Neutrophil (primary cell): Measurements from ENCODE around the gene TMEM125.

Experiments used
- H3K27ac ChIP-seq: fragments of 200-600 bp; sonication (generic); 2 replicates; pipeline ENCODE4 v1.5.1; 2016; ENCODE audit warnings: mild to moderate bottlenecking, moderate library complexity
- H3K27me3 ChIP-seq: fragments of 200-600 bp; sonication (generic); 2 replicates; pipeline ENCODE4 v1.6.0; 2016; ENCODE audit warnings: mild to moderate bottlenecking
- H3K36me3 ChIP-seq: fragments of 200-600 bp; sonication (generic); 2 replicates; pipeline ENCODE4 v1.5.1; 2017
- H3K4me1 ChIP-seq, 2 experiments: fragments of 200-600 bp in 1 of 2; sonication (generic) in 1 of 2; 1 replicate in 1 of 2; 2 replicates in 1 of 2; pipeline versions ENCODE4 v1.5.1 to v1.6.1; 2013 to 2016; ENCODE audit warnings: low read depth in 1 of 2, low read length in 1 of 2, mild to moderate bottlenecking in 1 of 2, moderate library complexity in 1 of 2; ENCODE audit not compliant: control insufficient read depth in 1 of 2, insufficient read depth in 1 of 2
- H3K4me3 ChIP-seq, 2 experiments: fragments of 200-600 bp in 1 of 2; sonication (generic) in 1 of 2; 1 replicate in 1 of 2; 2 replicates in 1 of 2; pipeline ENCODE4 v1.5.1; 2013 to 2016; ENCODE audit warnings: low read depth in 1 of 2, low read length in 1 of 2, mild to moderate bottlenecking in 1 of 2, moderate library complexity in 1 of 2
- H3K9me3 ChIP-seq: fragments of 200-600 bp; sonication (generic); 2 replicates; pipeline ENCODE4 v1.5.1; 2016
- CTCF ChIP-seq: fragments of 200-600 bp; sonication (generic); IDR thresholded peaks from 2 replicates; pipeline ENCODE4 v1.5.1; 2016; ENCODE audit warnings: antibody characterized with exemption

The TMEM125 gene

GRCh38 chr1:43303471-43304313 lies 33.9 kb downstream of the TMEM125 start:
- H3K27me3 ChIP-seq = no peaks in the 10 kb centered on the region
- no peak overlapping the region for H3K4me3 ChIP-seq
- no peak for TF ChIP-seq CTCF
- no peaks in the 10 kb centered on the region for H3K9me3 ChIP-seq
- H3K36me3 ChIP-seq = no peaks in the 10 kb centered on the region
- no peak overlapping the region for H3K27ac ChIP-seq
- H3K4me1 ChIP-seq = no peaks in the 10 kb centered on the region

GRCh38 chr1:43304314-43304681 lies 34.5 kb downstream of the TMEM125 start:
- Histone ChIP-seq H3K4me1 (no peaks in the 10 kb centered on the region), H3K4me3 (no peak overlapping the region), H3K9me3 (no peaks in the 10 kb centered on the region), H3K27ac (no peak overlapping the region), H3K36me3 (no peaks in the 10 kb centered on the region), H3K27me3 (no peaks in the 10 kb centered on the region)
- no peak for TF ChIP-seq CTCF

DNA sequence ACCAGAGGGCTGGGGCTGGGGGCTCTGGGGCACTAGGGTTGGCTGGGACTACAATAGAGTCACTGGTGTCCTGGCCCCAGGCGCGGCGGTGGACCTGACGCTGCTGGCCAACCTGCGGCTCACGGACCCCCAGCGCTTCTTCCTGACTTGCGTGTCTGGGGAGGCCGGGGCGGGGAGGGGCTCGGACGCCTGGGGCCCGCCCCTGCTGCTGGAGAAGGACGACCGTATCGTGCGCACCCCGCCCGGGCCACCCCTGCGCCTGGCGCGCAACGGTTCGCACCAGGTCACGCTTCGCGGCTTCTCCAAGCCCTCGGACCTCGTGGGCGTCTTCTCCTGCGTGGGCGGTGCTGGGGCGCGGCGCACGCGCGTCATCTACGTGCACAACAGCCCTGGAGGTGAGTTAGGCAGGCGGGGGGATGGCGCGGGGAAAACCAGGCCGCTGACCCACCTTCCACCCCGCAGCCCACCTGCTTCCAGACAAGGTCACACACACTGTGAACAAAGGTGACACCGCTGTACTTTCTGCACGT lies 35.1 kb downstream of the TMEM125 start:
- Histone ChIP-seq H3K36me3 (no peaks in the 10 kb centered on the region), H3K27me3 (no peaks in the 10 kb centered on the region), H3K9me3 (no peaks in the 10 kb centered on the region), H3K27ac (no peak overlapping the region), H3K4me1 (no peaks in the 10 kb centered on the region), H3K4me3 (no peak overlapping the region)
- TF ChIP-seq CTCF = no peak

- Histone ChIP-seq H3K4me3 (no peak overlapping the region), H3K27me3 (no peaks in the 10 kb centered on the region)
- no peak for TF ChIP-seq CTCF
These were observed 35.7 kb downstream of the TMEM125 start for GRCh38 chr1:43305461-43305860.

GRCh38 chr1:43305926-43306687 lies 36.3 kb downstream of the TMEM125 start:
- TF ChIP-seq CTCF = no peak
- Histone ChIP-seq H3K36me3 (no peaks in the 10 kb centered on the region), H3K27ac (no peak overlapping the region), H3K4me3 (no peak overlapping the region), H3K27me3 (no peaks in the 10 kb centered on the region), H3K9me3 (no peaks in the 10 kb centered on the region), H3K4me1 (no peaks in the 10 kb centered on the region)

More at GRCh38 chr1:43305461-43305860, 35.7 kb downstream of the TMEM125 start:
- Histone ChIP-seq H3K36me3 (no peaks in the 10 kb centered on the region), H3K27ac (no peak overlapping the region), H3K9me3 (no peaks in the 10 kb centered on the region), H3K4me1 (no peaks in the 10 kb centered on the region)
